ENCODE data around the gene TMPRSS11F.
"Not testable (repeated sequence)": the region's sequence is repeated elsewhere in the genome, so short reads cannot be mapped to it uniquely, and the experiment has no call there.

DNA sequence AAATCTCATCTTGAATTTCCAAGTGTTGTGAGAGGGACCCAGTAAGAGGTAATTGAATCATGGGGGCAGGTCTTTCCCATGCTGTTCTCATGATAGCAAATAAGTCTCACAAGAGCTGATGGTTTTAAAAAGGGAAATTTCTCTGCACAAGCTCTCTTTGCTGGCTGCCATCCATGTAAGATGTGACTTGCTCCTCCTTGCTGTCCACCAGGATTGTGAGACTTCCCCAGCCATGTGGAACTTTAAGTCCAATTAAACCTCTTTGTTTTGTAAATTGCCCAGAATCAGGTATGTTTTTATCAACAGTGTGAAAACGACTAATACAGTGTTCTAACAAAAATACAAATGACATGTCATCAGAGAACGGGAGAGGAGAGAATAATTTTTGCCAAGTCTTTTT lies 44.7 kb upstream of the TMPRSS11F start:
- TF ChIP-seq POLR2A (IDR thresholded peaks at IDR 0.05); CTCF (IDR thresholded peaks at IDR 0.05); POLR2AphosphoS5 (IDR thresholded peaks at IDR 0.05; ENCODE audit: insufficient read depth in 1 of 2, low read depth in 1 of 2): not testable (repeated sequence)
